Prostate gland (tissue), 2 donors: Measurements from ENCODE around the gene LIG4. TPM values are rescaled to one million over a fixed set of nuclear protein-coding genes. Genes with fewer than 3 reads are reported as not detected.

Experiments used
- DNase-seq: peaks from one replicate; pipeline ENCODE4 v3.0.0-alpha.2; 2019; ENCODE audit warnings: low spot score
- H3K27ac ChIP-seq, 2 donors: fragments of 200-600 bp; sonication (generic); 2 replicates each; pipeline ENCODE4 v1.5.1; 2017 to 2019
- H3K27me3 ChIP-seq: fragments of 200-600 bp; sonication (generic); replicated peaks from 2 replicates; pipeline ENCODE4 v1.5.1; 2019; ENCODE audit not compliant: insufficient read depth
- H3K36me3 ChIP-seq, 2 donors: fragments of 200-600 bp; sonication (generic); 1 replicate in 1 of 2; 2 replicates in 1 of 2; pipeline versions ENCODE4 v1.5.1 to v1.8.1; 2017 to 2019
- H3K4me1 ChIP-seq: fragments of 200-600 bp; sonication (generic); replicated peaks from 2 replicates; pipeline ENCODE4 v1.5.1; 2019
- H3K4me3 ChIP-seq, 2 donors: fragments of 200-600 bp; sonication (generic); 2 replicates each; pipeline ENCODE4 v1.5.1; 2017 to 2019
- H3K9me3 ChIP-seq: fragments of 200-600 bp; sonication (generic); 2 replicates; pipeline ENCODE4 v1.5.1; 2017
- CTCF ChIP-seq, 4 experiments: fragments of 200-600 bp in 2 of 4; fragments of 450-650 bp in 2 of 4; sonication (generic) in 2 of 4; IDR thresholded peaks; 1 replicate in 3 of 4; 2 replicates in 1 of 4; pipeline ENCODE4 v1.5.1; 2016 to 2019; ENCODE audit warnings: antibody characterized with exemption in 4 of 4, mild to moderate bottlenecking in 2 of 4, moderate library complexity in 2 of 4
- POLR2A ChIP-seq: fragments of 450-650 bp; IDR thresholded peaks from one replicate; pipeline ENCODE4 v1.6.1; 2016; ENCODE audit warnings: antibody characterized with exemption, mild to moderate bottlenecking
- POLR2AphosphoS5 ChIP-seq: sonication (generic); formaldehyde crosslinking; IDR thresholded peaks from one replicate; pipeline ENCODE4 v1.6.1; 2017; ENCODE audit warnings: antibody characterized with exemption
- WGBS: methylation state at CpG from one replicate; pipeline ENCODE4 v1.1.5; 2018; 5-methylcytosine and 5-hydroxymethylcytosine counted together
- intact Hi-C: fragments of 100-400 bp; cut with DNase I; formaldehyde crosslinking; loops from one replicate; pipeline ENCODE4 v1.14.2; 2022
- total RNA-seq, 2 donors: library from RNA; depleted of rRNA; stranded (reverse); fragments of >200 nt; gene quantifications; one replicate each; pipeline ENCODE4 v1.1.0, GENCODE V29; 2016

The LIG4 gene
- total RNA-seq, 2 donors from 2014 or later: 7.8 to 7.9 TPM

DNA sequence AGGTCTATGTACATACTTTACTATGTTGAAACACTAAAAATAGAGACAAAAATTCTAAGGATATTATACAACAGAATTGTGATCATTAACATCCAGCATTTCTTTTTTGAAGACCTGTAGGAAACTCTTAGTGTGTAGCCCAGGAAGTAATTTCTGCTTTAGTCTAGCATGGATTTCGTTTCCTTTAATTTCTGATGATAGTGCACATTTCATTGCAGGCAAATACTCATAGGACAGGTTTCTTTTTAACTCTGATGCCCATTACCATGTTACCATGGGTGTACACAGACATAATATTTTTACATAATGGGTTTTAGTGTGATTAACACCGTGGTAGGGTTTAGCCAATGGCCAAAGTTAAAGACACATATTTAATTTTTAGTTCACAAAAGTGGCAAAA, 27.1 kb downstream of the LIG4 start:
- intact Hi-C loops: no loop called here
- TF ChIP-seq POLR2AphosphoS5 (no peak), POLR2A (no peak), CTCF (IDR thresholded peaks at IDR 0.05) (no peak)
- no peaks in the 10 kb centered on the region for H3K4me1 ChIP-seq
- WGBS: 54% methylated on average over 2 of the region's 2 CpGs
- H3K9me3 ChIP-seq: no peaks in the 10 kb centered on the region
- no peak for DNase-seq
- H3K4me3 ChIP-seq: no peak overlapping the region
- no peak overlapping the region for H3K27ac ChIP-seq
- no peaks in the 10 kb centered on the region for H3K27me3 ChIP-seq
- no peaks in the 10 kb centered on the region for H3K36me3 ChIP-seq

DNA sequence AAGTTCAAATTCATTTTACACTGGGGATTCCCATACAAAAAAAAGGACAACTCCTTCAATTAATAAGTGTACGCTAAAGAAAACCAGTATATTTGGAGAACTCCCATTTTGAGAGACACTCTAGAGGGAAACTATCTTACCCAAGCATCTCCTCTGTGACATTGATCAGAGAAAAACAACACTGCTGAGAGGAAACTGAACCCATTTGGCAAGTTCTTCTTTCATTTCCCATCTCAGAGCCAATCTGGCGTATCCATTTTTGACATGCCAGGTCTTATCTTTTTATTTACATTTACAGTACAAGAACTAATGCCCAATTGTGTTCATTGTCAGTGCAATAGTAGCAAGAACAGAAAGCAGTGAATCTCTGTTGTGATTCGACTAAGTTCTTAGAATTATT, 30.1 kb downstream of the LIG4 start:
- Histone ChIP-seq H3K36me3 (no peaks in the 10 kb centered on the region), H3K4me3 (no peak overlapping the region), H3K4me1 (no peaks in the 10 kb centered on the region), H3K27me3 (no peaks in the 10 kb centered on the region), H3K9me3 (no peaks in the 10 kb centered on the region), H3K27ac (no peak overlapping the region)
- WGBS: 27% methylated on average over 3 of the region's 3 CpGs
- intact Hi-C loops: no loop called here
- TF ChIP-seq POLR2A (no peak), CTCF (IDR thresholded peaks at IDR 0.05) (no peak), POLR2AphosphoS5 (no peak)
- no peak for DNase-seq

GRCh38 chr13:108182652-108183051, 32.7 kb downstream of the LIG4 start:
- intact Hi-C loops: no loop called here
- no peaks in the 10 kb centered on the region for H3K9me3 ChIP-seq
- no peaks in the 10 kb centered on the region for H3K4me1 ChIP-seq
- TF ChIP-seq POLR2A (no peak), POLR2AphosphoS5 (no peak), CTCF (IDR thresholded peaks at IDR 0.05) (no peak)
- H3K27ac ChIP-seq: no peak overlapping the region
- H3K27me3 ChIP-seq: no peaks in the 10 kb centered on the region
- H3K4me3 ChIP-seq: no peak overlapping the region
- 68% methylated on average over 3 of the region's 3 CpGs for WGBS
- DNase-seq: no peak
- no peaks in the 10 kb centered on the region for H3K36me3 ChIP-seq

GRCh38 chr13:108178078-108178477, 37.3 kb downstream of the LIG4 start:
- no peaks in the 10 kb centered on the region for H3K27me3 ChIP-seq
- intact Hi-C loops: no loop called here
- H3K36me3 ChIP-seq: no peaks in the 10 kb centered on the region
- DNase-seq: no peak
- no peaks in the 10 kb centered on the region for H3K4me1 ChIP-seq
- H3K4me3 ChIP-seq: no peak overlapping the region
- no peak for TF ChIP-seq POLR2A
- TF ChIP-seq POLR2AphosphoS5: no peak
- no peak for TF ChIP-seq CTCF (IDR thresholded peaks at IDR 0.05)
- no peak overlapping the region for H3K27ac ChIP-seq
- H3K9me3 ChIP-seq: no peaks in the 10 kb centered on the region
- 88% methylated on average over 9 of the region's 9 CpGs for WGBS

GRCh38 chr13:108176685-108177274, 38.6 kb downstream of the LIG4 start:
- TF ChIP-seq CTCF (IDR thresholded peaks at IDR 0.05) (no peak), POLR2AphosphoS5 (no peak)
- H3K9me3 ChIP-seq: no peaks in the 10 kb centered on the region
- H3K36me3 ChIP-seq: no peaks in the 10 kb centered on the region
- no peak overlapping the region for H3K4me3 ChIP-seq
- intact Hi-C loops: no loop called here
- H3K27ac ChIP-seq: no peak overlapping the region
- DNase-seq: no peak
- WGBS: 58% methylated on average over 8 of the region's 8 CpGs
- H3K27me3 ChIP-seq: no peaks in the 10 kb centered on the region
- no peaks in the 10 kb centered on the region for H3K4me1 ChIP-seq
